Measurements from ENCODE around the gene SOX2. TPM values are rescaled to one million over a fixed set of nuclear protein-coding genes. Genes with fewer than 3 reads are reported as not detected.

SOX2 gene
- total RNA-seq, 1 experiment from 2014 or later = not detected

DNA sequence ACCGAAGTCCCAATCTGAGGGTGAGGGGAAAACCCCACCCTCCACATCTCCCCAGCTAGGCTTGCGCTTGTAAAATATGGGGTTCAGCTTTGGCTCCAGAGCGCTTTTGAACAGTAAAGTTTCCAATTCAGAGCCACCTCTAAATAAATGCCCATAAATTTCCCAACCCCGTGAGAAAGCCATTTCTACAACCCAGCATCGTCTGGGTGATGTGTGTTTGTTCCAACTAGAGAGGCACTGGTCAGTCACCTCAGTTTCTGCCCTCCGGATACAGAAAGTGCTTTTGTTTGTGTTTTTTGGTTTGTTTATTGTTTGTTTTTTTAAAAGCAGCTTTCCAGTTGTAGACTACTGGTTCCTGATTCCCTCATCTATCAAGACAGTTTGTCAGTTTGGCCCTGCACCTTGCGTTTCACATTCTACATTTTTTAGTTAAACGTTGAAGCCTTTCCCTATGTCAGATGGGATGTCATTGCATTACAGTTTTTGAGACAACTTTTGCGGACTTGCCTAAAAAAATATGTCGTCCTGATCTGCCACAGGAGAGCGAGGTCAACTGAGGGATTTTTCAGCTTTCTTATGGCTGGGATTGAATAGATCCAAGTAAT lies 15.0 kb upstream of the SOX2 start:
- Histone ChIP-seq H3K9me2 (replicated peaks; ENCODE audit: low read length) (no peaks in the 10 kb centered on the region), H3K27ac (ENCODE audit: low read length) (no peak overlapping the region), H2AFZ (ENCODE audit: low read length) (no peak overlapping the region), H3F3A (ENCODE audit: low read length, unreplicated experiment) (no peaks in the 10 kb centered on the region), H4K20me1 (ENCODE audit: low read length) (no peaks in the 10 kb centered on the region), H3K4me3 (ENCODE audit: low read length) (no peak overlapping the region), H3K9me3 (ENCODE audit: low read length) (no peaks in the 10 kb centered on the region), H3K4me2 (ENCODE audit: low read length) (no peak overlapping the region), H3K4me1 (ENCODE audit: insufficient read depth, low read length) (no peaks in the 10 kb centered on the region), H3K36me3 (ENCODE audit: low read depth, low read length) (no peaks in the 10 kb centered on the region), H3K27me3 (ENCODE audit: low read length) (peaks cover 48% of the 10 kb centered on the region), H3K9ac (ENCODE audit: low read length) (no peak overlapping the region), H3K79me2 (ENCODE audit: low read length) (no peaks in the 10 kb centered on the region)
- ChIA-PET CTCF (no interaction called here), POLR2A (ENCODE audit: unreplicated experiment) (no interaction called here)
- BruUV-seq (replicated peaks) = no TSS peak
- TF ChIP-seq EZH2phosphoT487 (IDR thresholded peaks at IDR 0.05; ENCODE audit: borderline replicate concordance, low read length) = no peak
- TF ChIP-seq, protein P1, sequence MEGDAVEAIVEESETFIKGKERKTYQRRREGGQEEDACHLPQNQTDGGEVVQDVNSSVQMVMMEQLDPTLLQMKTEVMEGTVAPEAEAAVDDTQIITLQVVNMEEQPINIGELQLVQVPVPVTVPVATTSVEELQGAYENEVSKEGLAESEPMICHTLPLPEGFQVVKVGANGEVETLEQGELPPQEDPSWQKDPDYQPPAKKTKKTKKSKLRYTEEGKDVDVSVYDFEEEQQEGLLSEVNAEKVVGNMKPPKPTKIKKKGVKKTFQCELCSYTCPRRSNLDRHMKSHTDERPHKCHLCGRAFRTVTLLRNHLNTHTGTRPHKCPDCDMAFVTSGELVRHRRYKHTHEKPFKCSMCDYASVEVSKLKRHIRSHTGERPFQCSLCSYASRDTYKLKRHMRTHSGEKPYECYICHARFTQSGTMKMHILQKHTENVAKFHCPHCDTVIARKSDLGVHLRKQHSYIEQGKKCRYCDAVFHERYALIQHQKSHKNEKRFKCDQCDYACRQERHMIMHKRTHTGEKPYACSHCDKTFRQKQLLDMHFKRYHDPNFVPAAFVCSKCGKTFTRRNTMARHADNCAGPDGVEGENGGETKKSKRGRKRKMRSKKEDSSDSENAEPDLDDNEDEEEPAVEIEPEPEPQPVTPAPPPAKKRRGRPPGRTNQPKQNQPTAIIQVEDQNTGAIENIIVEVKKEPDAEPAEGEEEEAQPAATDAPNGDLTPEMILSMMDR (conservative IDR thresholded peaks at IDR 0.05; ENCODE audit: low read depth, low read length) = no peak
- intact Hi-C loops (cut with micrococcal nuclease) = no loop called here
- ATAC-seq (no peak), DNase-seq (no peak)

DNA sequence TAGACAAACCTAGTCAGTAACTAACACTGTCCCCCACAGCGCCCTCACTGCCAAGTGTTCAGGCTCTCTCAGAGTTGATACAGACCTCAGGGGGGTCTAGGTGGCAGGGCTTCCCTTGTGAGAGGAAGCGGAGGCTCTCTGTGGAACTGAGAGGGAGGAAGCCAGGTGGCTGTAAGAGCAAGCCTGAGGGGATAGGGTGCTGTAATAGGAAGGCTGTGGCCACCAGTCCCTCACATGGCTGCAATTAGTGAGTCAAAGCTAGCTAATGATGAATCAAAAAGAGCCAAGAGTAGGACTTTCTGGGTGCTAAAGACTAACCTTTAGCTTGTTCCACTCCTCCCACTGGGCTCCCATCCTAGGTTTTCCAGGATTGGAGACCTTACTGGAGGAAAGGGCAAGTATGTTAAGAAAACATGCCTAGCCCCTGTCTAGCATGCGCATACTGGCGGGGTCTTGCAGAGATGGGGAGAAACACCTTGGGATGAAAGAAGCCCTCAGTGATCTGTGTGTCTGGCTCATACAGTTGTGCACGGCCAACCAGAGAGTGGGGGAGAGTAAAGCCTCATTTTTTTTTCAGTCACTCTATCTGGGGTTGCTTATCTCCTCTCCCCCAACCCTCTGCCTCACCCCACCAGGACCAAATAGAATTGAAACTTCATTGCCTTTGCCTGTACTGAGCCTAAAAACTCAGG lies 13.3 kb upstream of the SOX2 start:
- Histone ChIP-seq H3K27me3 (ENCODE audit: low read length) (peaks cover 55% of the 10 kb centered on the region), H3F3A (ENCODE audit: low read length, unreplicated experiment) (no peaks in the 10 kb centered on the region), H3K4me3 (ENCODE audit: low read length) (no peak overlapping the region), H3K36me3 (ENCODE audit: low read depth, low read length) (no peaks in the 10 kb centered on the region), H3K9me3 (ENCODE audit: low read length) (no peaks in the 10 kb centered on the region), H4K20me1 (ENCODE audit: low read length) (no peaks in the 10 kb centered on the region), H3K27ac (ENCODE audit: low read length) (no peak overlapping the region), H2AFZ (ENCODE audit: low read length) (no peak overlapping the region), H3K79me2 (ENCODE audit: low read length) (no peaks in the 10 kb centered on the region), H3K4me1 (ENCODE audit: insufficient read depth, low read length) (no peaks in the 10 kb centered on the region; the same call in 1 of the 2 replicates), H3K9me2 (replicated peaks; ENCODE audit: low read length) (no peaks in the 10 kb centered on the region), H3K4me2 (ENCODE audit: low read length) (no peak overlapping the region), H3K9ac (ENCODE audit: low read length) (no peak overlapping the region)
- intact Hi-C loops (cut with micrococcal nuclease) = no loop called here
- TF ChIP-seq EZH2 (IDR thresholded peaks at IDR 0.05; ENCODE audit: low read length, unreplicated experiment) (no peak), EZH2phosphoT487 (IDR thresholded peaks at IDR 0.05; ENCODE audit: borderline replicate concordance, low read length) (no peak)
- TF ChIP-seq, protein P1 (conservative IDR thresholded peaks at IDR 0.05; ENCODE audit: low read depth, low read length) = no peak
- ATAC-seq = no peak
- DNase-seq = no peak
- ChIA-PET POLR2A (ENCODE audit: unreplicated experiment) (no interaction called here), CTCF (no interaction called here)
- BruUV-seq (replicated peaks) = no TSS peak

Measured in PC-3 (cell line).